H1 (cell line): ENCODE measurements around the gene FSCB. TPM values are rescaled to one million over a fixed set of nuclear protein-coding genes. Genes with fewer than 3 reads are reported as not detected.

Experiments
- ASH2L ChIP-seq: fragments of 200-600, 300-600 bp; sonication (generic); IDR thresholded peaks from one replicate; pipeline ENCODE4 v1.7.1; 2017; ENCODE audit warnings: low read length
- BCL11A ChIP-seq, 2 experiments: IDR thresholded peaks; one replicate each; pipeline ENCODE4 v1.6.1; 2011; ENCODE audit warnings: low read depth in 2 of 2, low read length in 2 of 2, mild to moderate bottlenecking in 2 of 2
- CEBPB ChIP-seq: IDR thresholded peaks from 2 replicates; pipeline ENCODE4 v1.6.1; 2012; ENCODE audit warnings: low read depth, low read length
- CHD2 ChIP-seq: IDR thresholded peaks from 2 replicates; pipeline ENCODE4 v1.6.1; 2012; ENCODE audit warnings: low read length, improper control_type of control experiment
- polyA plus RNA-seq, 7 experiments: library from polyadenylated mRNA; depleted of rRNA in 3 of 7; stranded (reverse) in 5 of 7; unstranded in 2 of 7; fragments of >200 nt in 5 of 7; fragments of 200-250 nt in 2 of 7; gene quantifications; 1 replicate in 5 of 7; 2 replicates in 1 of 7; 4 replicates in 1 of 7; pipeline versions ENCODE4 v1.2.1 to v1.2.3, GENCODE V29; 2011 to 2013; ENCODE audit warnings: missing spikeins in 2 of 7, mixed read lengths in 2 of 7
- total RNA-seq: library from RNA; stranded (reverse); fragmentation: NEBNext Ultra II Directional; extraction: Animal tissue kit (Norgen Biotek cat#: 25700); gene quantifications from 2 replicates; pipeline ENCODE4 v1.2.1, GENCODE V29; 2021

The FSCB gene
- total and polyA plus RNA-seq, 2 of the 8 experiments (the other 6 are each of a cell fraction or from before 2014, with no cell fraction given) = not detected

DNA sequence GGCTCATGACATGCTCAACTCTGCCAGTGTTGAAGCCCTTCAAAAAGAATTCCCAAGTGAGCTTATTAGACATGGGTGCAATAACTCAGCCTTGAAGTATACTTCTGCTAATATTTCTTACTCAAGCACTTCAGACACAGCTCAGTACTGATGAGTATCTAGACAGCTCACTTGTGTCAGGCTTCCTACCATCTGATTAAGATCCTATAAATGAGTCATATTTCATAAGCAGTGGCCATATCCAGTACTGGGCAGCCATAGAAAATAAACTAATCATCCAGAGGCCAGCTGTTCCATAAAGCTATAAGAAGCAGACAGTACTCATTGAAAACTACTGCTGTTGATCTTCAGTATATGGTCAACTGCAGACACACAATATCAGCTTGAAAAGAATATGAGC lies 12.9 kb downstream of the FSCB start (continued):
- no peak for TF ChIP-seq ASH2L
- TF ChIP-seq CHD2 = no peak
- TF ChIP-seq BCL11A (IDR thresholded peaks at IDR 0.05; ENCODE audit: low read depth in 2 of 2, low read length in 2 of 2) = no peak
- TF ChIP-seq CEBPB = no peak
